Natural killer cell (primary cell): ENCODE results near the gene SETBP1. TPM values are rescaled to one million over a fixed set of nuclear protein-coding genes. Genes with fewer than 3 reads are reported as not detected.

Experiments used
- ATAC-seq, 3 donors: fragments of 150-1000 bp in 2 of 3; fragments of 200-7000 bp in 1 of 3; cut with Tn5 transposase; 1 replicate in 1 of 3; 2 replicates in 2 of 3; pipeline ENCODE4 v1.10.0; 2021; ENCODE audit warnings: mild to moderate bottlenecking in 2 of 3, moderate library complexity in 2 of 3
- DNase-seq, 2 donors: peaks; one replicate each; pipeline versions ENCODE4 v3.0.0 to v3.0.0-alpha.2; 2013 to 2021; ENCODE audit warnings: mixed read lengths in 1 of 2
- H3K27ac ChIP-seq: one replicate; pipeline ENCODE4 v1.5.1; 2013; ENCODE audit warnings: mild to moderate bottlenecking, low read length
- H3K27me3 ChIP-seq: one replicate; pipeline ENCODE4 v1.6.1; 2013; ENCODE audit warnings: low read length; ENCODE audit not compliant: control insufficient read depth, insufficient read depth
- H3K36me3 ChIP-seq: one replicate; pipeline ENCODE4 v1.6.1; 2013; ENCODE audit warnings: low read length; ENCODE audit not compliant: control insufficient read depth, insufficient read depth
- H3K4me1 ChIP-seq: one replicate; pipeline ENCODE4 v1.6.1; 2013; ENCODE audit warnings: low read length; ENCODE audit not compliant: control insufficient read depth, insufficient read depth
- H3K4me3 ChIP-seq: one replicate; pipeline ENCODE4 v1.5.1; 2013; ENCODE audit warnings: low read length
- H3K9me3 ChIP-seq: one replicate; pipeline ENCODE4 v1.6.1; 2013; ENCODE audit warnings: low read length; ENCODE audit not compliant: control insufficient read depth, insufficient read depth
- H3K27ac Mint-ChIP-seq, 2 donors: one replicate each; pipeline ENCODE4 v1.8.0; 2022; ENCODE audit warnings: mild to moderate bottlenecking in 2 of 2, mixed read lengths in 2 of 2, moderate library complexity in 1 of 2
- H3K27me3 Mint-ChIP-seq, 2 donors: one replicate each; pipeline ENCODE4 v1.8.0; 2022; ENCODE audit warnings: low read depth in 2 of 2, mixed read lengths in 2 of 2
- H3K36me3 Mint-ChIP-seq: one replicate; pipeline ENCODE4 v1.8.0; 2022; ENCODE audit warnings: mixed read lengths
- H3K4me1 Mint-ChIP-seq, 2 donors: one replicate each; pipeline ENCODE4 v1.8.0; 2022; ENCODE audit warnings: mixed read lengths in 2 of 2
- H3K4me3 Mint-ChIP-seq: one replicate; pipeline ENCODE4 v1.8.0; 2022; ENCODE audit warnings: mild to moderate bottlenecking, moderate library complexity, mixed read lengths
- H3K9me3 Mint-ChIP-seq, 2 donors: one replicate each; pipeline ENCODE4 v1.8.0; 2022; ENCODE audit warnings: mixed read lengths in 2 of 2
- CTCF ChIP-seq: fragments of 200-600 bp; IDR thresholded peaks from one replicate; pipeline ENCODE4 v1.8.0; 2022; ENCODE audit warnings: antibody characterized with exemption
- WGBS: methylation state at CpG from one replicate; pipeline ENCODE4 v1.1.7; 2013; ENCODE audit warnings: missing lambda C conversion rate; ENCODE audit not compliant: insufficient coverage; 5-methylcytosine and 5-hydroxymethylcytosine counted together
- intact Hi-C: fragments of 100-400 bp; cut with micrococcal nuclease; formaldehyde crosslinking; loops from one replicate; pipeline ENCODE4 v1.14.2; 2022
- total RNA-seq, 4 donors: library from RNA; stranded (reverse); fragments of 120-200 nt in 1 of 4; gene quantifications; one replicate each; pipeline versions ENCODE4 v1.2.3 to v1.2.4, GENCODE V29; 2013 to 2022

The SETBP1 gene
- total RNA-seq, 3 donors from 2014 or later (not counting 1 experiment from before 2014, with no cell fraction given): 36.0 to 46.6 (median 41.2) TPM

- DNase-seq: no peak
- no peak for ATAC-seq
- Histone ChIP-seq H3K27ac (peak overlapping the region; percentile 63), H3K27me3 (no peaks in the 10 kb centered on the region), H3K36me3 (no peaks in the 10 kb centered on the region), H3K4me3 (no peak overlapping the region), H3K4me1 (peaks cover 35% of the 10 kb centered on the region), H3K9me3 (no peaks in the 10 kb centered on the region)
- Mint-ChIP-seq H3K27ac (no peak overlapping the region), H3K4me1 (peaks cover 31 to 37% of the 10 kb centered on the region in 2 donors), H3K4me3 (no peak overlapping the region), H3K27me3 (peaks cover 8 to 34% of the 10 kb centered on the region in 2 donors), H3K36me3 (no peaks in the 10 kb centered on the region), H3K9me3 (no peaks in the 10 kb centered on the region)
- intact Hi-C loops: no loop called here
- no peak for TF ChIP-seq CTCF
- 81% methylated on average over 6 of the region's 6 CpGs for WGBS
Measured at GRCh38 chr18:45102863-45103262, 422.2 kb downstream of the SETBP1 start.

GRCh38 chr18:45103319-45104048 is 422.8 kb downstream of the SETBP1 start:
- Mint-ChIP-seq H3K4me1 (peaks cover 31 to 37% of the 10 kb centered on the region in 2 donors), H3K4me3 (no peak overlapping the region), H3K9me3 (no peaks in the 10 kb centered on the region), H3K36me3 (no peaks in the 10 kb centered on the region), H3K27me3 (peaks cover 8 to 32% of the 10 kb centered on the region in 2 donors), H3K27ac (no peak overlapping the region)
- Histone ChIP-seq H3K4me3 (no peak overlapping the region), H3K27me3 (no peaks in the 10 kb centered on the region), H3K4me1 (peaks cover 35% of the 10 kb centered on the region), H3K36me3 (no peaks in the 10 kb centered on the region), H3K27ac (peak overlapping the region; percentile 63), H3K9me3 (no peaks in the 10 kb centered on the region)
- TF ChIP-seq CTCF: no peak
- WGBS: 81% methylated on average over 4 of the region's 5 CpGs
- DNase-seq (no peak), ATAC-seq (no peak)
- intact Hi-C loops: no loop called here

- DNase-seq (no peak), ATAC-seq (no peak)
- Histone ChIP-seq H3K4me1 (peaks cover 35% of the 10 kb centered on the region), H3K9me3 (no peaks in the 10 kb centered on the region), H3K27ac (peak overlapping the region; percentile 63), H3K36me3 (no peaks in the 10 kb centered on the region), H3K27me3 (no peaks in the 10 kb centered on the region), H3K4me3 (no peak overlapping the region)
- intact Hi-C loops: no loop called here
- peaks cover 37% of the 10 kb centered on the region in 2 donors for H3K4me1 Mint-ChIP-seq
- TF ChIP-seq CTCF: no peak
- H3K27ac Mint-ChIP-seq: no peak overlapping the region
- no peaks in the 10 kb centered on the region for H3K9me3 Mint-ChIP-seq
- no peak overlapping the region for H3K4me3 Mint-ChIP-seq
- H3K36me3 Mint-ChIP-seq: no peaks in the 10 kb centered on the region
- WGBS: 0% methylated on average over 1 of the region's 1 CpG
- peaks cover 8 to 26% of the 10 kb centered on the region in 2 donors for H3K27me3 Mint-ChIP-seq
Measured at GRCh38 chr18:45104049-45104395, 423.3 kb downstream of the SETBP1 start.

GRCh38 chr18:45106331-45106774 is 425.7 kb downstream of the SETBP1 start:
- Histone ChIP-seq H3K4me3 (no peak overlapping the region), H3K4me1 (peaks cover 35% of the 10 kb centered on the region), H3K9me3 (no peaks in the 10 kb centered on the region), H3K27ac (peak overlapping the region; percentile 42), H3K36me3 (no peaks in the 10 kb centered on the region), H3K27me3 (no peaks in the 10 kb centered on the region)
- intact Hi-C loops: loop anchor here (1.0 to 5.0 kb wide), 5 partner anchors 106 to 599 kb away; no protein-coding TSS in a partner anchor
- no peak for TF ChIP-seq CTCF
- DNase-seq (peak; percentile 48 to 59), ATAC-seq (peak; percentile 84 to 94 (median 92))
- H3K9me3 Mint-ChIP-seq: no peaks in the 10 kb centered on the region
- H3K4me1 Mint-ChIP-seq: peaks cover 35 to 49% of the 10 kb centered on the region in 2 donors
- H3K4me3 Mint-ChIP-seq: no peak overlapping the region
- 0% methylated on average over 2 of the region's 2 CpGs for WGBS
- no peaks in the 10 kb centered on the region for H3K36me3 Mint-ChIP-seq
- no peak overlapping the region for H3K27ac Mint-ChIP-seq
- peaks cover 14 to 34% of the 10 kb centered on the region in 2 donors for H3K27me3 Mint-ChIP-seq
